ENCODE results near the gene CTAG1B.
"Not testable (repeated sequence)": the region's sequence is repeated elsewhere in the genome, so short reads cannot be mapped to it uniquely, and the experiment has no call there.

The CTAG1B gene

DNA sequence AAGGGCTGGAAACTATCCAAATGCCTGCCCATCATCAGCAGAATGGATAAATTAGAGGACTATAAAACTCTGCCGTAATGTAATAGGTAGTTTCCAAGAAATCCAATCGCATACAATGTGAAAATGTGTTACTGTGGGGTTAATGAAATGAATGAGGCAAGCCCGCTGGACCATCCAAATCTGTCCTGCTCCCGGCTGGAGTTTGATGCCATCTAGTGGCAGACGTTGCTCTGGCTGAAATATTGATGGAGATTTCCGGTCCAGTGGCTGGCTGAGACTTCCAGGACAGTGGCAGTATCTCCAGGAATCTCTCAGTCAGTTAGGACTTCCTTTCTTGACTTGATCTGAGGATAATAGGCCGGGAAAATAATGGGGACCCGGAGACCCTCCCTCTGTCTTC lies 36.1 kb downstream of the CTAG1B start:
- not testable (repeated sequence) for DNase-seq (ENCODE audit: low read depth)

DNA sequence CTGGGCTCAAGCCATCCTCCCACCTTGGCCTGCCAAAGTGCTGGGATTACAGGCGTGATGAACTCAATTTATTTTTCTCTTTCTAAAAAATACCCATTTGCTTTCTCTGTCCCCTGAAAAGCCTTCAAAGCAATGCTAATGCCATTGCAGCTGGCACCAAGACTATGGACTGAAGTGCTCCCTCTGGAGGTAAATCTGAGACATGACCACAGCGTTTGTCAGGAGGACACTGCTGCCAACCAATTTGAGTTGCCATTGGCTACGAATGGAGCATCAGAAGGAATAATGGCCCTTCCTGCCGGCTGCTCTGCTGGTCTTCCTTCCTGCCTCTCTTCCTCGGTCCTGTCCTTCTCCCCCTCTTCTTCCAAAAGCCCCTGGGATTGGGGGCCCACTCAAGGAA lies 44.0 kb downstream of the CTAG1B start:
- DNase-seq (ENCODE audit: low read depth): not testable (repeated sequence)

DNA sequence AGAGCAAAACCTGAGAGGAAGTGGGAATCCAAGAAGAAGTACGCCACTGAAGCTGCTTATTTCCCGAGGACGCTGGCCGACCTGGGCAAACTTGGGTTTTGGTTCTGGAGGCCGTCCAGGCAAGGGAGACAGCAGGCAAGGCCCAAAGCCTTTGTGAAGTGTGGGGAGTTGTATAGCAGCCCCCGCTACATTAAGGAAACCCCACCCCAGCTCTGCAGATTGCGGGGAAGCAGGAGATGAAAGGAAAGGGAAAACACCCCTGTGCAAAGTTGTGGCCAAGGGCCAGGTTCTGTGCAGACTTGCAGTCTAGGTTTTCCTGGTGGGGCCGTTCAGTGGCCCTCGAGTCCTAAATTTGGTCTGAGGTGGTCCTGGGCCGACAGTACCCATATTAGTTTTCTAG lies 46.0 kb downstream of the CTAG1B start:
- DNase-seq (ENCODE audit: low read depth): not testable (repeated sequence)

DNA sequence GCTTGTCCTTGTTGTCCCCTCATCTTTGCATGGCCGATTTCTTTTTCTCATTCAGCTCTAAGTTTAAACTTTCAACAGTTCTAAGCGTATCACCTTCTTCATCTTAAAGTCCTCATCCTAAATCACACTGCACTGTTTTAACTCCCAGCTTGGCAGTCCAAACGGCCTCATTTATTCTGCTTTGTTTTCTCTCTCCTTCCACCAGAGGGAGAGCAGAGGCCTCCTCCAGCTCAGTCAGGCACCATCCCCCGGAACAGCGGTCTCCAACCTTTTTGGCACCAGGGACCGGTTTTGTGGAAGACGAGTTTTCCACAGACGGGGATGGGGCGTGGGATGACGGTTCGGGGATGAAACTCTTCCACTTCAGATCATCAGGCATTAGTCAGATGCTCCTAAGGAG lies 48.7 kb downstream of the CTAG1B start:
- not testable (repeated sequence) for DNase-seq (ENCODE audit: low read depth)
